ENCODE results near the gene SPIRE2. TPM values are rescaled to one million over a fixed set of nuclear protein-coding genes. Genes with fewer than 3 reads are reported as not detected.

SPIRE2 gene
- total and polyA plus RNA-seq, 9 of the 15 experiments (the other 6 are each of a cell fraction or from before 2014, with no cell fraction given) = 0.70 to 7.5 (median 4.6) TPM

DNA sequence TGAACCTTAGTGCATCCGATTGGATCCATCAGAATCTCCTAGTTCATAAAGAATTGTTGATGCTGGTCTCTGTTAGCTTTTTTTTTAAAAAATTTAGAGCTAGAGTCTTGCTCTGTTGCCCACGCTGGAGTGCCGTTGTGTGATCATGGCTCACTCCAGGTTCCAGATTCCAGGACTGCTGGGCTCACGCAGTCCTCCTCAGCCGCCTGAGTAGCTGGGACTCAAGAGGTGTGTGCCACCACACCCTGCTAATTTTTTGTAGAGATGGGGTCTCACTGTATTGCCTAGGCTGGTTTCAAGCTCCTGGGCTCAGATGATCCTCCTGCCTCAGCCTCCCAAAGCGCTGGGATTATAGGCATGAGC is 53.1 kb downstream of the SPIRE2 start:
- in situ Hi-C loops (cut with MboI) (no loop called here), intact Hi-C loops (cut with micrococcal nuclease) (no loop called here)
- Histone ChIP-seq H3K4me3 (no peak overlapping the region), H3K79me2 (ENCODE audit: control insufficient read depth, insufficient read depth, low read length) (peaks cover 61% of the 10 kb centered on the region), H3K9me1 (ENCODE audit: control insufficient read depth, insufficient read depth, low read length) (peaks cover 5% of the 10 kb centered on the region), H3K27me3 (ENCODE audit: control insufficient read depth in 2 of 2, insufficient read depth in 2 of 2, low read length in 2 of 2) (no peaks in the 10 kb centered on the region), H3K9me3 (replicated peaks; ENCODE audit: control insufficient read depth, insufficient read depth, low read depth, low read length) (no peaks in the 10 kb centered on the region; the same call in 1 of the 2 replicates), H3K4me2 (ENCODE audit: insufficient read depth, low read length) (no peak overlapping the region), H3K9ac (ENCODE audit: insufficient read depth in 1 of 2, low read depth in 2 of 2, low read length in 2 of 2) (no peak overlapping the region), H4K20me1 (replicated peaks; ENCODE audit: control insufficient read depth, insufficient read depth, low read length) (0 out of 2 replicates have a peak, but pooled peaks cover 4% of the 10 kb centered on the region), H3K27ac (ENCODE audit: extremely low read depth, low read depth, low read length) (no peak overlapping the region), H3K36me3 (ENCODE audit: control insufficient read depth, insufficient read depth, low read length) (peaks cover 87% of the 10 kb centered on the region), H2AFZ (ENCODE audit: low read depth, low read length) (no peak overlapping the region), H3K4me1 (replicated peaks in 1 of 2; ENCODE audit: control insufficient read depth in 2 of 2, insufficient read depth in 2 of 2, low read length in 2 of 2) (0 out of 5 replicates have a peak, but pooled peaks cover 0 to 3% of the 10 kb centered on the region in 2 experiments)
- FAIRE-seq (no peak), ATAC-seq (no peak), DNase-seq (ENCODE audit: extremely low read depth in 1 of 4, low spot score in 3 of 4) (no peak)
- BruUV-seq (replicated peaks) = no TSS peak
- 96% methylated on average over 6 of the region's 6 CpGs for WGBS (ENCODE audit: insufficient coverage, low coverage, missing lambda C conversion rate)
- ChIA-PET POLR2A (interaction anchor here (2.0 kb wide), 1 partner anchor 9 kb away, joined by 8 read pairs; no protein-coding TSS in a partner anchor), CTCF (ENCODE audit: low intra/inter-chr PET ratio) (no interaction called here)
- TF ChIP-seq, protein P1, sequence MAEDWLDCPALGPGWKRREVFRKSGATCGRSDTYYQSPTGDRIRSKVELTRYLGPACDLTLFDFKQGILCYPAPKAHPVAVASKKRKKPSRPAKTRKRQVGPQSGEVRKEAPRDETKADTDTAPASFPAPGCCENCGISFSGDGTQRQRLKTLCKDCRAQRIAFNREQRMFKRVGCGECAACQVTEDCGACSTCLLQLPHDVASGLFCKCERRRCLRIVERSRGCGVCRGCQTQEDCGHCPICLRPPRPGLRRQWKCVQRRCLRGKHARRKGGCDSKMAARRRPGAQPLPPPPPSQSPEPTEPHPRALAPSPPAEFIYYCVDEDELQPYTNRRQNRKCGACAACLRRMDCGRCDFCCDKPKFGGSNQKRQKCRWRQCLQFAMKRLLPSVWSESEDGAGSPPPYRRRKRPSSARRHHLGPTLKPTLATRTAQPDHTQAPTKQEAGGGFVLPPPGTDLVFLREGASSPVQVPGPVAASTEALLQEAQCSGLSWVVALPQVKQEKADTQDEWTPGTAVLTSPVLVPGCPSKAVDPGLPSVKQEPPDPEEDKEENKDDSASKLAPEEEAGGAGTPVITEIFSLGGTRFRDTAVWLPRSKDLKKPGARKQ (CRISPR knock-in tag; IDR thresholded peaks at IDR 0.05) = no peak
- TF ChIP-seq FOXP1 (CRISPR knock-in tag; IDR thresholded peaks at IDR 0.05) (no peak), FOXM1 (IDR thresholded peaks at IDR 0.05; ENCODE audit: low read depth) (no peak), FOXM1 (CRISPR knock-in tag; IDR thresholded peaks at IDR 0.05; ENCODE audit: low read depth) (no peak), THRAP3 (IDR thresholded peaks at IDR 0.05; ENCODE audit: borderline replicate concordance) (no peak), ZNF707 (CRISPR knock-in tag; conservative IDR thresholded peaks at IDR 0.05) (no peak), SREBF2 (CRISPR knock-in tag; IDR thresholded peaks at IDR 0.05) (no peak), RHOXF2B (CRISPR knock-in tag; conservative IDR thresholded peaks at IDR 0.05) (no peak), GATAD2A (IDR thresholded peaks at IDR 0.05) (no peak)
- TF ChIP-seq, protein P2, sequence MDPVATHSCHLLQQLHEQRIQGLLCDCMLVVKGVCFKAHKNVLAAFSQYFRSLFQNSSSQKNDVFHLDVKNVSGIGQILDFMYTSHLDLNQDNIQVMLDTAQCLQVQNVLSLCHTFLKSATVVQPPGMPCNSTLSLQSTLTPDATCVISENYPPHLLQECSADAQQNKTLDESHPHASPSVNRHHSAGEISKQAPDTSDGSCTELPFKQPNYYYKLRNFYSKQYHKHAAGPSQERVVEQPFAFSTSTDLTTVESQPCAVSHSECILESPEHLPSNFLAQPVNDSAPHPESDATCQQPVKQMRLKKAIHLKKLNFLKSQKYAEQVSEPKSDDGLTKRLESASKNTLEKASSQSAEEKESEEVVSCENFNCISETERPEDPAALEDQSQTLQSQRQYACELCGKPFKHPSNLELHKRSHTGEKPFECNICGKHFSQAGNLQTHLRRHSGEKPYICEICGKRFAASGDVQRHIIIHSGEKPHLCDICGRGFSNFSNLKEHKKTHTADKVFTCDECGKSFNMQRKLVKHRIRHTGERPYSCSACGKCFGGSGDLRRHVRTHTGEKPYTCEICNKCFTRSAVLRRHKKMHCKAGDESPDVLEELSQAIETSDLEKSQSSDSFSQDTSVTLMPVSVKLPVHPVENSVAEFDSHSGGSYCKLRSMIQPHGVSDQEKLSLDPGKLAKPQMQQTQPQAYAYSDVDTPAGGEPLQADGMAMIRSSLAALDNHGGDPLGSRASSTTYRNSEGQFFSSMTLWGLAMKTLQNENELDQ (CRISPR knock-in tag; IDR thresholded peaks at IDR 0.05; ENCODE audit: borderline replicate concordance) = no peak
- TF ChIP-seq, protein P3, sequence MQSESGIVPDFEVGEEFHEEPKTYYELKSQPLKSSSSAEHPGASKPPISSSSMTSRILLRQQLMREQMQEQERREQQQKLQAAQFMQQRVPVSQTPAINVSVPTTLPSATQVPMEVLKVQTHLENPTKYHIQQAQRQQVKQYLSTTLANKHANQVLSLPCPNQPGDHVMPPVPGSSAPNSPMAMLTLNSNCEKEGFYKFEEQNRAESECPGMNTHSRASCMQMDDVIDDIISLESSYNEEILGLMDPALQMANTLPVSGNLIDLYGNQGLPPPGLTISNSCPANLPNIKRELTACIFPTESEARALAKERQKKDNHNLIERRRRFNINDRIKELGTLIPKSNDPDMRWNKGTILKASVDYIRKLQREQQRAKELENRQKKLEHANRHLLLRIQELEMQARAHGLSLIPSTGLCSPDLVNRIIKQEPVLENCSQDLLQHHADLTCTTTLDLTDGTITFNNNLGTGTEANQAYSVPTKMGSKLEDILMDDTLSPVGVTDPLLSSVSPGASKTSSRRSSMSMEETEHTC (IDR thresholded peaks at IDR 0.05) = no peak
- TF ChIP-seq, protein P4, sequence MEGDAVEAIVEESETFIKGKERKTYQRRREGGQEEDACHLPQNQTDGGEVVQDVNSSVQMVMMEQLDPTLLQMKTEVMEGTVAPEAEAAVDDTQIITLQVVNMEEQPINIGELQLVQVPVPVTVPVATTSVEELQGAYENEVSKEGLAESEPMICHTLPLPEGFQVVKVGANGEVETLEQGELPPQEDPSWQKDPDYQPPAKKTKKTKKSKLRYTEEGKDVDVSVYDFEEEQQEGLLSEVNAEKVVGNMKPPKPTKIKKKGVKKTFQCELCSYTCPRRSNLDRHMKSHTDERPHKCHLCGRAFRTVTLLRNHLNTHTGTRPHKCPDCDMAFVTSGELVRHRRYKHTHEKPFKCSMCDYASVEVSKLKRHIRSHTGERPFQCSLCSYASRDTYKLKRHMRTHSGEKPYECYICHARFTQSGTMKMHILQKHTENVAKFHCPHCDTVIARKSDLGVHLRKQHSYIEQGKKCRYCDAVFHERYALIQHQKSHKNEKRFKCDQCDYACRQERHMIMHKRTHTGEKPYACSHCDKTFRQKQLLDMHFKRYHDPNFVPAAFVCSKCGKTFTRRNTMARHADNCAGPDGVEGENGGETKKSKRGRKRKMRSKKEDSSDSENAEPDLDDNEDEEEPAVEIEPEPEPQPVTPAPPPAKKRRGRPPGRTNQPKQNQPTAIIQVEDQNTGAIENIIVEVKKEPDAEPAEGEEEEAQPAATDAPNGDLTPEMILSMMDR (IDR thresholded peaks at IDR 0.05 in 2 of 3, conservative IDR thresholded peaks at IDR 0.05 in 1 of 3; ENCODE audit: insufficient read depth in 2 of 3, low read depth in 1 of 3, low read length in 3 of 3) = no peak
- TF ChIP-seq, protein P5, sequence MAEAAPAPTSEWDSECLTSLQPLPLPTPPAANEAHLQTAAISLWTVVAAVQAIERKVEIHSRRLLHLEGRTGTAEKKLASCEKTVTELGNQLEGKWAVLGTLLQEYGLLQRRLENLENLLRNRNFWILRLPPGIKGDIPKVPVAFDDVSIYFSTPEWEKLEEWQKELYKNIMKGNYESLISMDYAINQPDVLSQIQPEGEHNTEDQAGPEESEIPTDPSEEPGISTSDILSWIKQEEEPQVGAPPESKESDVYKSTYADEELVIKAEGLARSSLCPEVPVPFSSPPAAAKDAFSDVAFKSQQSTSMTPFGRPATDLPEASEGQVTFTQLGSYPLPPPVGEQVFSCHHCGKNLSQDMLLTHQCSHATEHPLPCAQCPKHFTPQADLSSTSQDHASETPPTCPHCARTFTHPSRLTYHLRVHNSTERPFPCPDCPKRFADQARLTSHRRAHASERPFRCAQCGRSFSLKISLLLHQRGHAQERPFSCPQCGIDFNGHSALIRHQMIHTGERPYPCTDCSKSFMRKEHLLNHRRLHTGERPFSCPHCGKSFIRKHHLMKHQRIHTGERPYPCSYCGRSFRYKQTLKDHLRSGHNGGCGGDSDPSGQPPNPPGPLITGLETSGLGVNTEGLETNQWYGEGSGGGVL (CRISPR knock-in tag; IDR thresholded peaks at IDR 0.05) = no peak

Measured in K562 (cell line).